LoVo (cell line): ENCODE measurements around the gene SDHAF2.
"Not testable (repeated sequence)": the region's sequence is repeated elsewhere in the genome, so short reads cannot be mapped to it uniquely, and the experiment has no call there.

Experiments
- DNase-seq: peaks from one replicate; pipeline ENCODE4 v3.0.0-alpha.2; 2016; ENCODE audit warnings: low spot score

The SDHAF2 gene

DNA sequence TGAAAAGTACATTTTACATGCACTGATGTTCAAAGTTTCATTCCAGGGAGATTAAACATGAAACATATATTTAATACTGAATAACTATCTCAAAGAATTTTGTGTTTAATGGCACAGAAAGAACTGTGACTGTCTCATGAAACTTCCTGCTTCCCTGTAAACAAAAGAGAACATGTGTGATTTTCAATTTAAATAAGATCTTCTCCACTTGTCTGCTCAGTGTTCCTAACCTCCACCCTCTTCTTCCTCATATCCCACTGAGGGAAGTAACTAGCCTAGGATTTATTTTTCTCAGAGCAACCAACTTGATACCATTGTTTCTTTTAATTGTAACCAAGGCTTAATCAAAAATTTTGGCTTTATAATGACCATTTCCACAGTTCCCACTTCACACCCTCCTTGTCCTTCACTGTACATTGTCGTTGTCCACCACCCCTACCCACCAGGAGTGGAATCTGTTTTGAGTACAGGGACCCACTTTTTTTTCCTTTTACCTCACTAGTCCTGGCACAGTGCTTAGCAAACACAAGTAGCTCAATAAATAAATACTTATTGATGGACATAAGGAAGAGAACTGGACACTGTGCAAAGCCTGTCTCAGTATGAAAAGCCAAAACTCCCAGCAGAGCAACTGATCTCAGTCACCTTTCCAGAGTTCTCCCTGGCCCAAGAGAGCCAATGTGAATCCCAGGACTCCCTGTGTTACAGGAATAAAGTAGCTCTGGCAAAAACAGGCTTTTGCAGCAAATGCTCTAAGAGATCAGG, 4.4 kb upstream of the SDHAF2 start:
- no peak for DNase-seq

DNA sequence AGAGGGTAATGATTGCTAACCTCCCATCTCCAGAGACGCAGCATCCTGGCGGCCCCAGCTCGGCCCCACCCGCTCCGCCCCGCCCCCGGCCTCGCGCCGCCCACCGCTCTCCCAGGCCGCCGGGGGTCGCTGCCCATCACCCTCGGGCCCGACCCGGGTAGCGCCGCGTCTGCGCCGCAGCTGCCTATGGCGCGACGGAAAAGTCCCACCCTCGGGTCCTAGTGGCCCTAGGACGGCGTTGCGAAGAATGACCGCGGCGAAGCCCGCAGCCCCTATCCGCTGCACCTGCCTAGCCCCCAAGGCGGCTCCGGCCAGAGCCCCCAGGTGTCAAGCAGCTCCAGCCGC, 606 bp upstream of the SDHAF2 start:
- peak; percentile 59 for DNase-seq

- DNase-seq, result not testable (repeated sequence)
Observed at GRCh38 chr11:61430839-61431238, 915 bp downstream of the SDHAF2 start.

GRCh38 chr11:61437496-61437895, 7.6 kb downstream of the SDHAF2 start:
- DNase-seq, result no peak

DNA sequence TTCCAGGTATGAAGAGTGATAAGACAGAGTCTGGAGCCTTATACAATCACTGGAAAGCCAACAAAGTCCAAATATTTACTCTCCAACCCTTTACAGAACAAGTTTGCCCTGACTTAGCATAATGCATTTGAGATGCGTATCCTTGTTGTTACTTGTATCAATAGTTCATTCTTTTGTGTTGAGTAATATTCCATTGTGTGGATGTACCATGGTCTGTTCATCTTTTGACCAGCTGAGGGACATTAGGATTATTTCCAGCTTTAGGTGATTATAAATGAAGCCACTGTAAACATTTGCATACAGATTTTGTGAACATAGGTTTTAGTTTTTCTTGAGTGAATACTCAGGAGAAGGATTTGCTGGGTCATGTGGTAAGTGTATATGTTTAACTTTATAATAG, 9.7 kb downstream of the SDHAF2 start:
- no peak for DNase-seq

DNA sequence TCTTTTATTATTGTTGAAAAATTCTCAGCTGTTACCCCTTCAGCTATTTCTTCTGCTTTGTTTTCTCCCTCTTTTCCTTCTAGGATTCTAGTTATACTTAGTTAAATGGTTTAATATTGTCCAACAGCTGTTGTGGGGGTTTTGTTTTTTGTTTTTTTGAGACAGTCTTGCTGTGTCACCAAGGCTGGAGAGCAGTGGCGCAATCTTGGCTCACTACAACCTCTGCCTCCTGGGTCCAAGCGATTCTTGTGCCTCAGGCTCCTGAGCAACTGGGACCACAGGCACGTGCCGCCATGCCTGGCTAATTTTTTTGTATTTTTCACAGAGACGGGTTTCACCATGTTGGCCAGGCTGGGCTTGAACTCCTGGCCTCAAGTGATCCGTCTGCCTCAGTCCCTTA, 12.7 kb downstream of the SDHAF2 start:
- no peak for DNase-seq

DNA sequence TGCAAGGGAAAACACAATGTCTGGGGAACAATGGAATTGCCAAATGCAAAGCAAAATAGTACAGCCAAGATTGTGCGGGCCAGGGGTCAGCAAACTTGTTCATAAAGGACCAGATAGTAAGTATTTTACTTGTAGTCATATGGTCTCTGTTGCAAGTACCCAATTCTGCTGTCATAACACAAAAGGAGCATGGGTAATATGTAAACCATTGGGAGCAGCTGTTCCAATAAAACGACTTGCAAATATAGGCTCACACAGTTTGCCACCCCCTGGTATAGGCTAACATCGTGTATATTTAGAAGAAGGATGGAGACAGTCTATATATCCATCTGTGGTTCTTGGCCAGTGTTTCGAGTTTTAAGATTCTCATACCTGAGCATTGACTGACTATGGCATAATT, 15.6 kb downstream of the SDHAF2 start:
- DNase-seq, result no peak

DNA sequence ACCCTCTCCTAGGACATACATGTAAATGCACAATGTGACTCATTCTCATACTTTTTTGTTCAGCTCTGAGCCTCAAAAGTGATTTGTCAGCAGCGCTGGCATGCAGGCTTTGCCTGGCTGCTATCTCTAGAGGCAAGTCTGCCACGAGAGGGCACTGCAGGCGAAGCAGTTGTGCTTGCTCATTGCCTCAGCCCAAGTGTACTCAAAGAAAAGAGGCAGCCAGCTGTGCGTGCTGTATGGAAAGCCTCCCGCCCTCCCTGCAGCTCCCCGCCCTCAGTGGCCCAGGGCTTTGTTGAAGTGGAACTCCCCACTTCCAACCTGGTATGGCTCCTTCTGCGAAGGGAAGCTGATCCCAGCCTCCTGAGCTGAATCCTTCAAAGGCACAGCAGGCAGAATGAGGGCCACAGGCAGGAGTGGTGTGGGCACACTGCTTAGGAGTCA, 16.3 kb downstream of the SDHAF2 start:
- peak; percentile 39 for DNase-seq

GRCh38 chr11:61447601-61448551, 18.0 kb downstream of the SDHAF2 start:
- DNase-seq, result no peak

GRCh38 chr11:61448552-61448927, 18.6 kb downstream of the SDHAF2 start:
- no peak for DNase-seq

GRCh38 chr11:61452825-61453224, 22.9 kb downstream of the SDHAF2 start:
- no peak for DNase-seq

DNA sequence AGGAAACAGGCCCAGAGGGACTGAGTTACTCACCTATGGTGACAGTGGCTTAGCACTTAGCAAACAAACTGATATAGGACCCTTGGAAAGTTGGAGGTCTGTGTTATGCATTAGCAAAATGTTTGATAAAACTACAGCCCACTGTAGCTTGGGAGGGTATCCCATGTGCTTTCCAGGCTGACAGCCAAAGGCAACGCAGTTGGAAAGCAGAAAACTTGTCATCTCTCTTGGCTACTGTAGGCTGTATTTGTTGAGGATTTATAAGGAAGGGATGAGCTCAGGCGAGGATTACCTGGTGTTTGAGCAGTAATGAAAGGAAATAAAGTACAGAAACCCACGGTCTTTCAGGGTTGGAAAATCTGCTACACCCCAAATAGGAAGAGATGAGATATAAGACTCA, 23.8 kb downstream of the SDHAF2 start:
- no peak for DNase-seq

DNA sequence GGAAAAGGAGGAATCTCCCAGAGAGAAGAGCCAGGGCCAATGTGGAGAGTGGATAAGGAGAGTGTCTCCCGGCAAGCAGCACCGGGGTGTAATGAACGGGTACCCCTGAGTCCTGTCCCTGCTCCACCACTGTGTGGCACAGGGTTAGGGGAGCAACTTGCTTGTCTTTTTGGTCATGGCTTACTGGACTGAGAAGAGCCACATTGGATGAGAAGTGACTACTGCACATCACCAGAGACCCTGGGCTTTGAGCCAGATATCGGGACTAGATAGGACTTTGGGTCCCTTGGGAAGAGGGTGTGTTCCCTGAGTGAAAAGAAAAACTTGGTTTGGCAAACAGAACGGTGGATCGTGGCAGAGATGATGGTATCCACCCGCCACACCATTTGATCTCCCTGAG, 24.6 kb downstream of the SDHAF2 start:
- no peak for DNase-seq

- no peak for DNase-seq
Observed at GRCh38 chr11:61460474-61460881, 30.6 kb downstream of the SDHAF2 start.

GRCh38 chr11:61460986-61461385, 31.1 kb downstream of the SDHAF2 start:
- DNase-seq, result no peak

DNA sequence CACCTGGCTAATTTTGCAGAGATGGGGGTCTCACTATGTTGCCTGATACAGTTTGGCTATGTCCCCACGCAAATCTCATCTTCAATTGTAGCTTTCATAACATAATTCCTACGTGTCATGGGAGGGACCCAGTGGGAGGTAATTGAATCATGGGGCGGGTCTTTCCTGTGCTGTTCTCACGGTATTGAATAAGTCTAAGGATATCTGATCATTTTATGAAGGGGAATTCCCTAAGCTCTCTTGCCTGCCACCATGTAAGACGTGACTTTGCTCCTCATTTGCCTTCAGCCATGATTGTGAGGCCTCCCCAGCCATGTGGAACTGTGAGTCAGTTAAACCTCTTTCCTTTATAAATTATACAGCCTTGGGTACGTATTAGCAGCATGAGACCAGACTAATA, 37.7 kb downstream of the SDHAF2 start:
- not testable (repeated sequence) for DNase-seq

DNA sequence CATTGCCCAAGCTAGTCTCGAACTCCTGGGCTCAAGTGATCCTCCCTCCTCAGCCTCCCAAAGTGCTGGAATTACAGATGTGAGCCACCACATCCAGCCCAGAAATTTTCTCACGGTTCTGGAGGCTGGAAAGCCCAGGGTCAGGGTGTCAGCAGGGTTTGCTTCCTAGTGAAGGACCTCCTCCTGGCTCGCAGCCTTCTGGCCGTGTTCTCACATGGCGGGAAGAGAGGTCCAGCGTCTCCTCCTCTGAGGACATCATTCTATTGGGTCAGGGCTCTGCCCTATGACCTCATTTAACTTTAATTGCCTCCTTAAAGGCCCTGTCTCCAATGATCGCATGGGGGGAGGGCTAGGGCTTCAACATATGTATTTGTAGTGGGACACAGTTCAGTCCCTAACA, 38.1 kb downstream of the SDHAF2 start:
- no peak for DNase-seq

DNA sequence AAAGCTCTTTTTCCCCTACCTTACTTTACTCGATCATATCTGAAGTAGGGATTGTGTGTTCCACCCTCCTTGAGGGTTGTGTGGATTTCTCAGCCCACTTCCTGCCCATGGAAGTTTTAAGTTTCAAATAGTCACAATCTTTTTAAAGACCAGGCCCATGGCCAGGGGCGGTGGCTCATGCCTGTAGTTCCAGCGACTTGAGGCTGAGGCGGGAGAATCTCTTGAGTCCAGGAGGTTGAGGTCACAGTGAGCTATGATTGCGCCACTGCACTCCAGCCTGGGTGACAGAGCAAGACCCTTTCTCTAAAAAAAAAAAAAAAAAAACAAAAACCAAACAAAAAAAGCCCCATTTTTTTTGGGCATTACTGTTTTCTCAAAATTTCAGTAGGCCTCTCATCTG, 42.4 kb downstream of the SDHAF2 start:
- no peak for DNase-seq

- no peak for DNase-seq
Observed at GRCh38 chr11:61472868-61473267, 42.9 kb downstream of the SDHAF2 start.

- DNase-seq, result no peak
Observed at GRCh38 chr11:61473370-61474012, 43.6 kb downstream of the SDHAF2 start.

DNA sequence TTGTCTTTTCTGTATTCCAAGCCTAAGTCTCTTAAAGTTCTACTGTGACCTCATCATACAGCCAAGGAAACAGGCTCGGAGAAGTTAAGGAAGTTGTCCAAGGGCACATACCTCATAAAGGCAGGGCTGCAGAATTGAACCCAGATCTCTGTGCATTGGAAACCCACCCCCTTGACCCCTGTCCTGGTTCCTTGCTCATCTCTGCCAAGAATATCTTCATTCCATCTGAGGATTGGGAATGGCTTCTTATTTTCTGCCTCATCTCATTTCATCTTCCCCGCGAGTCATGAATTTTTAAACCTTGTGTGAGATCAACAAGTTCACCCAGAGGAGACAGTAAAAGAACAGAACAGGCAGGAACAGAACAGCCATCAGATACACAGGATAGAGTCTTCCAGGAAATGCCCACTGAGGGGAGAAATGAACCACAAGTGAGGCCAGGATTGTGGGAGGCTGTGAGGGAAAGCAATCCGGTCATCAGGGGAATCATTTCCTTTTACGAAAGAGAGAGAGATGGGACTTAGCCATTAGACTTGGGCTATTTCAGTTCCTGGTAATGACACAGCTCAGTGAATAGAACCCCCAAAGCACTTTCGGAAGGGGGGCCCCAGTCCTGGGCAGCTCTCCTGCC, 44.2 kb downstream of the SDHAF2 start:
- no peak for DNase-seq

- DNase-seq, result no peak
Observed at GRCh38 chr11:61475433-61475832, 45.5 kb downstream of the SDHAF2 start.
